GM12874 (cell line): ENCODE results near the gene ALG8.

Experiments
- CTCF ChIP-seq: IDR thresholded peaks from 2 replicates; pipeline ENCODE4 v1.5.1; 2011; ENCODE audit warnings: low read depth, mild to moderate bottlenecking, control low read depth, low read length, moderate library complexity; ENCODE audit not compliant: insufficient read depth

Gene ALG8

GRCh38 chr11:78061088-78061920 lies 78.1 kb downstream of the ALG8 start:
- TF ChIP-seq CTCF, result no peak

- no peak for TF ChIP-seq CTCF
Measured at GRCh38 chr11:78060533-78060932, 78.9 kb downstream of the ALG8 start.

- TF ChIP-seq CTCF, result no peak
Measured at GRCh38 chr11:78057462-78058055, 81.9 kb downstream of the ALG8 start.

GRCh38 chr11:78056093-78056492 lies 83.3 kb downstream of the ALG8 start:
- TF ChIP-seq CTCF, result no peak

GRCh38 chr11:78054971-78055370 lies 84.5 kb downstream of the ALG8 start:
- TF ChIP-seq CTCF, result no peak

- TF ChIP-seq CTCF, result no peak
Measured at GRCh38 chr11:78050964-78051831, 88.2 kb downstream of the ALG8 start.
